K562 (cell line): ENCODE results near the gene SLC38A2. TPM values are rescaled to one million over a fixed set of nuclear protein-coding genes. Genes with fewer than 3 reads are reported as not detected.

Experiments
- BRCA1 ChIP-seq, 2 experiments: fragments of 450-650 bp in 1 of 2; sonication (generic) in 1 of 2; formaldehyde crosslinking in 1 of 2; IDR thresholded peaks; 2 replicates each; pipeline versions ENCODE4 v1.5.0 to v1.6.1; 2017 to 2020; ENCODE audit warnings: mild to moderate bottlenecking in 1 of 2, missing genetic modification reagents in 1 of 2
- CHD2 ChIP-seq: IDR thresholded peaks from 2 replicates; pipeline ENCODE4 v1.6.1; 2011; ENCODE audit warnings: low read depth, low read length
- FOXK2 ChIP-seq, 2 experiments: fragments of 450-650 bp; IDR thresholded peaks in 1 of 2; conservative IDR thresholded peaks in 1 of 2; 2 replicates each; pipeline ENCODE4 v1.6.1; 2016; ENCODE audit warnings: low read depth in 2 of 2, mild to moderate bottlenecking in 1 of 2
- ILF3 ChIP-seq: fragments of 450-650 bp; IDR thresholded peaks from 2 replicates; pipeline ENCODE4 v1.6.1; 2018; ENCODE audit warnings: antibody characterized with exemption, mild to moderate bottlenecking, moderate library complexity, borderline replicate concordance
- KDM5B ChIP-seq: fragments of 200-600 bp; sonication (generic); IDR thresholded peaks from 2 replicates; pipeline ENCODE4 v1.6.1; 2012; ENCODE audit warnings: low read depth, mild to moderate bottlenecking, moderate library complexity, low read length, control low read depth, inconsistent platforms; ENCODE audit not compliant: insufficient replicate concordance
- MCM5 ChIP-seq: fragments of 450-650 bp; IDR thresholded peaks from 2 replicates; pipeline ENCODE4 v1.6.1; 2016; ENCODE audit warnings: low read depth
- POLR2B ChIP-seq: fragments of 450-650 bp; IDR thresholded peaks from 2 replicates; pipeline ENCODE4 v1.6.1; 2018; ENCODE audit warnings: low read depth; ENCODE audit not compliant: partially characterized antibody
- PTRF ChIP-seq: fragments of 450-650 bp; IDR thresholded peaks from 2 replicates; pipeline ENCODE4 v1.6.1; 2016; ENCODE audit warnings: mild to moderate bottlenecking, missing genetic modification characterization, missing compliant biosample characterization
- RBM14 ChIP-seq: fragments of 200-400 bp; formaldehyde crosslinking; IDR thresholded peaks from 2 replicates; pipeline ENCODE4 v1.6.1; 2018; ENCODE audit warnings: low read depth, mild to moderate bottlenecking, low read length, moderate library complexity, borderline replicate concordance; ENCODE audit not compliant: insufficient read depth
- RUNX1 ChIP-seq: sonication (generic); IDR thresholded peaks from 2 replicates; pipeline ENCODE4 v1.6.1; 2016; ENCODE audit warnings: antibody characterized with exemption, low read depth
- ZNF76 ChIP-seq: fragments of 250-450 bp; sonication (Bioruptor Pico); IDR thresholded peaks from 2 replicates; pipeline ENCODE4 v1.4.0; 2020; ENCODE audit warnings: mild to moderate bottlenecking, moderate library complexity, borderline replicate concordance
- polyA plus RNA-seq, 8 experiments: library from polyadenylated mRNA; depleted of rRNA in 4 of 8; stranded (reverse) in 5 of 8; unstranded in 3 of 8; fragments of >200 nt; fragmentation: Nextera tagmentation in 2 of 8; fragmentation: Illumina TruSeq in 1 of 8; extraction: Ambion mirVana in 2 of 8; extraction: Trizol in 1 of 8; gene quantifications; 2 replicates each; pipeline versions ENCODE4 v1.2.1 to v1.2.3, GENCODE V29; 2011 to 2014; ENCODE audit warnings: inconsistent platforms in 1 of 8, missing spikeins in 1 of 8
- total RNA-seq, 7 experiments: library from RNA; depleted of rRNA in 6 of 7; stranded (reverse); fragments of >200 nt in 6 of 7; fragmentation: Illumina TruSeq in 2 of 7; extraction: Trizol in 2 of 7; gene quantifications; 2 replicates each; pipeline versions ENCODE4 v1.2.1 to v1.2.3, GENCODE V29; 2011 to 2021; ENCODE audit warnings: low replicate concordance in 1 of 7
- TF ChIP-seq, protein P1 (sequence below): fragments of 450-650 bp; IDR thresholded peaks from 2 replicates; pipeline ENCODE4 v1.6.1; 2016; ENCODE audit warnings: mild to moderate bottlenecking
- TF ChIP-seq, protein P2 (sequence below): sonication (generic); formaldehyde crosslinking; IDR thresholded peaks from 2 replicates; pipeline ENCODE4 v1.8.0; 2022; ENCODE audit warnings: mild to moderate bottlenecking, missing genetic modification reagents
- TF ChIP-seq, protein P3 (sequence below): sonication (generic); formaldehyde crosslinking; IDR thresholded peaks from 2 replicates; pipeline ENCODE4 v1.8.0; 2022; ENCODE audit warnings: mild to moderate bottlenecking, low read depth, missing genetic modification reagents
- TF ChIP-seq, protein P4 (sequence below): sonication (generic); formaldehyde crosslinking; IDR thresholded peaks from 2 replicates; pipeline ENCODE4 v1.8.1; 2022; ENCODE audit warnings: missing genetic modification reagents
- TF ChIP-seq, protein P5 (sequence below): IDR thresholded peaks from 2 replicates; pipeline ENCODE4 v1.6.1; 2011; ENCODE audit warnings: borderline replicate concordance, low read depth, mild to moderate bottlenecking, moderate library complexity, low read length; ENCODE audit not compliant: insufficient read depth, poor library complexity, severe bottlenecking

Gene SLC38A2
- total and polyA plus RNA-seq, 9 of the 15 experiments (the other 6 are each of a cell fraction or from before 2014, with no cell fraction given) = 98.7 to 292 (median 143) TPM

DNA sequence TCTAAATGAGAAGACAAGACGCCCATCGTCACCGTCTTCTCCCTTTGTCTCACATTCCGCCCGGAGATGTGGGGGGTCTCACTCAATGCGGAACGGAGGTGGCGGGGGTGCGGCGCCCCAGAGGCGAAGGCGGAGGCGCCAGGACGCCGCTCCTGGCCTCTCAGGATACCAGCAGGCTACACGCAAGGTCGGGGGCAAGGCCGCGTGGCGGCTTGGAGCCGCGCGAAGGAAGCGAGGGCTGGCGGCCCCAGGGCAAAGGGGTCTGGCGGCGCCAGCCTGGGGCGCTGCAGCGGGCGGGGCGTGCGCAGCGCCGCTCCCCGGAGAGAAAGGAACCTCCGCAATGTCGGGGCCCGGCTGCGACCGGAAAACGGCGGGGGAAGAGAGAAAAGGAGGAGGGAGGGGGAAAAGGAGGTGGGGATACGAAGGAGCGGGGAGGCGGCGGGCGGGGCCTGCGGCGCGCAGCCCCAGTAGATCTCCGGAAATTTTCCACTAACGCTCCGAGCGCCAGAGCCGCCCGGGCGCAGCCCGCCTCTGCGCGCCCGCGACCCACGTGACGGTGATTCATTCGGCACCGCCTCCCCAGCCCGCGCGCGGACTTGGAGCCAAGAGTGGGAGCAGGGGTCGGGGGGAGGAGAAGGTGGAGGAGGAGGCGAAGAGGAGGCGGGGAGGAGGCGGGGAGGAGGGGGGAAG lies 10.5 kb upstream of the SLC38A2 start (continued):
- TF ChIP-seq, protein P1, sequence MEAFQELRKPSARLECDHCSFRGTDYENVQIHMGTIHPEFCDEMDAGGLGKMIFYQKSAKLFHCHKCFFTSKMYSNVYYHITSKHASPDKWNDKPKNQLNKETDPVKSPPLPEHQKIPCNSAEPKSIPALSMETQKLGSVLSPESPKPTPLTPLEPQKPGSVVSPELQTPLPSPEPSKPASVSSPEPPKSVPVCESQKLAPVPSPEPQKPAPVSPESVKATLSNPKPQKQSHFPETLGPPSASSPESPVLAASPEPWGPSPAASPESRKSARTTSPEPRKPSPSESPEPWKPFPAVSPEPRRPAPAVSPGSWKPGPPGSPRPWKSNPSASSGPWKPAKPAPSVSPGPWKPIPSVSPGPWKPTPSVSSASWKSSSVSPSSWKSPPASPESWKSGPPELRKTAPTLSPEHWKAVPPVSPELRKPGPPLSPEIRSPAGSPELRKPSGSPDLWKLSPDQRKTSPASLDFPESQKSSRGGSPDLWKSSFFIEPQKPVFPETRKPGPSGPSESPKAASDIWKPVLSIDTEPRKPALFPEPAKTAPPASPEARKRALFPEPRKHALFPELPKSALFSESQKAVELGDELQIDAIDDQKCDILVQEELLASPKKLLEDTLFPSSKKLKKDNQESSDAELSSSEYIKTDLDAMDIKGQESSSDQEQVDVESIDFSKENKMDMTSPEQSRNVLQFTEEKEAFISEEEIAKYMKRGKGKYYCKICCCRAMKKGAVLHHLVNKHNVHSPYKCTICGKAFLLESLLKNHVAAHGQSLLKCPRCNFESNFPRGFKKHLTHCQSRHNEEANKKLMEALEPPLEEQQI = no peak
- TF ChIP-seq ZNF76 (peak; percentile 76; the same call in 1 of the 2 replicates), PTRF (tag) (no peak), CHD2 (no peak), RBM14 (no peak), POLR2B (no peak), FOXK2 (conservative IDR thresholded peaks at IDR 0.05 in 1 of 2, IDR thresholded peaks at IDR 0.05 in 1 of 2; ENCODE audit: low read depth in 2 of 2) (no peak), BRCA1 (IDR thresholded peaks at IDR 0.05) (no peak), BRCA1 (CRISPR knock-in tag; IDR thresholded peaks at IDR 0.05) (no peak), RUNX1 (0 out of 2 replicates have a peak, but pooled peaks have one; percentile 10), MCM5 (no peak), KDM5B (no peak), ILF3 (no peak)
- TF ChIP-seq, protein P2, sequence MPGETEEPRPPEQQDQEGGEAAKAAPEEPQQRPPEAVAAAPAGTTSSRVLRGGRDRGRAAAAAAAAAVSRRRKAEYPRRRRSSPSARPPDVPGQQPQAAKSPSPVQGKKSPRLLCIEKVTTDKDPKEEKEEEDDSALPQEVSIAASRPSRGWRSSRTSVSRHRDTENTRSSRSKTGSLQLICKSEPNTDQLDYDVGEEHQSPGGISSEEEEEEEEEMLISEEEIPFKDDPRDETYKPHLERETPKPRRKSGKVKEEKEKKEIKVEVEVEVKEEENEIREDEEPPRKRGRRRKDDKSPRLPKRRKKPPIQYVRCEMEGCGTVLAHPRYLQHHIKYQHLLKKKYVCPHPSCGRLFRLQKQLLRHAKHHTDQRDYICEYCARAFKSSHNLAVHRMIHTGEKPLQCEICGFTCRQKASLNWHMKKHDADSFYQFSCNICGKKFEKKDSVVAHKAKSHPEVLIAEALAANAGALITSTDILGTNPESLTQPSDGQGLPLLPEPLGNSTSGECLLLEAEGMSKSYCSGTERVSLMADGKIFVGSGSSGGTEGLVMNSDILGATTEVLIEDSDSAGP = no peak
- TF ChIP-seq, protein P3, sequence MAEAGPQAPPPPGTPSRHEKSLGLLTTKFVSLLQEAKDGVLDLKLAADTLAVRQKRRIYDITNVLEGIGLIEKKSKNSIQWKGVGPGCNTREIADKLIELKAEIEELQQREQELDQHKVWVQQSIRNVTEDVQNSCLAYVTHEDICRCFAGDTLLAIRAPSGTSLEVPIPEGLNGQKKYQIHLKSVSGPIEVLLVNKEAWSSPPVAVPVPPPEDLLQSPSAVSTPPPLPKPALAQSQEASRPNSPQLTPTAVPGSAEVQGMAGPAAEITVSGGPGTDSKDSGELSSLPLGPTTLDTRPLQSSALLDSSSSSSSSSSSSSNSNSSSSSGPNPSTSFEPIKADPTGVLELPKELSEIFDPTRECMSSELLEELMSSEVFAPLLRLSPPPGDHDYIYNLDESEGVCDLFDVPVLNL = no peak
- TF ChIP-seq, protein P4, sequence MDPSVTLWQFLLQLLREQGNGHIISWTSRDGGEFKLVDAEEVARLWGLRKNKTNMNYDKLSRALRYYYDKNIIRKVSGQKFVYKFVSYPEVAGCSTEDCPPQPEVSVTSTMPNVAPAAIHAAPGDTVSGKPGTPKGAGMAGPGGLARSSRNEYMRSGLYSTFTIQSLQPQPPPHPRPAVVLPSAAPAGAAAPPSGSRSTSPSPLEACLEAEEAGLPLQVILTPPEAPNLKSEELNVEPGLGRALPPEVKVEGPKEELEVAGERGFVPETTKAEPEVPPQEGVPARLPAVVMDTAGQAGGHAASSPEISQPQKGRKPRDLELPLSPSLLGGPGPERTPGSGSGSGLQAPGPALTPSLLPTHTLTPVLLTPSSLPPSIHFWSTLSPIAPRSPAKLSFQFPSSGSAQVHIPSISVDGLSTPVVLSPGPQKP = no peak
- TF ChIP-seq, protein P5, sequence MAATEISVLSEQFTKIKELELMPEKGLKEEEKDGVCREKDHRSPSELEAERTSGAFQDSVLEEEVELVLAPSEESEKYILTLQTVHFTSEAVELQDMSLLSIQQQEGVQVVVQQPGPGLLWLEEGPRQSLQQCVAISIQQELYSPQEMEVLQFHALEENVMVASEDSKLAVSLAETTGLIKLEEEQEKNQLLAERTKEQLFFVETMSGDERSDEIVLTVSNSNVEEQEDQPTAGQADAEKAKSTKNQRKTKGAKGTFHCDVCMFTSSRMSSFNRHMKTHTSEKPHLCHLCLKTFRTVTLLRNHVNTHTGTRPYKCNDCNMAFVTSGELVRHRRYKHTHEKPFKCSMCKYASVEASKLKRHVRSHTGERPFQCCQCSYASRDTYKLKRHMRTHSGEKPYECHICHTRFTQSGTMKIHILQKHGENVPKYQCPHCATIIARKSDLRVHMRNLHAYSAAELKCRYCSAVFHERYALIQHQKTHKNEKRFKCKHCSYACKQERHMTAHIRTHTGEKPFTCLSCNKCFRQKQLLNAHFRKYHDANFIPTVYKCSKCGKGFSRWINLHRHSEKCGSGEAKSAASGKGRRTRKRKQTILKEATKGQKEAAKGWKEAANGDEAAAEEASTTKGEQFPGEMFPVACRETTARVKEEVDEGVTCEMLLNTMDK = peak; percentile 51
